ENCODE results near the gene PRR15L.

GRCh38 chr17:47946516-47946915 lies 11.2 kb downstream of the PRR15L start:
- TF ChIP-seq, protein P1, sequence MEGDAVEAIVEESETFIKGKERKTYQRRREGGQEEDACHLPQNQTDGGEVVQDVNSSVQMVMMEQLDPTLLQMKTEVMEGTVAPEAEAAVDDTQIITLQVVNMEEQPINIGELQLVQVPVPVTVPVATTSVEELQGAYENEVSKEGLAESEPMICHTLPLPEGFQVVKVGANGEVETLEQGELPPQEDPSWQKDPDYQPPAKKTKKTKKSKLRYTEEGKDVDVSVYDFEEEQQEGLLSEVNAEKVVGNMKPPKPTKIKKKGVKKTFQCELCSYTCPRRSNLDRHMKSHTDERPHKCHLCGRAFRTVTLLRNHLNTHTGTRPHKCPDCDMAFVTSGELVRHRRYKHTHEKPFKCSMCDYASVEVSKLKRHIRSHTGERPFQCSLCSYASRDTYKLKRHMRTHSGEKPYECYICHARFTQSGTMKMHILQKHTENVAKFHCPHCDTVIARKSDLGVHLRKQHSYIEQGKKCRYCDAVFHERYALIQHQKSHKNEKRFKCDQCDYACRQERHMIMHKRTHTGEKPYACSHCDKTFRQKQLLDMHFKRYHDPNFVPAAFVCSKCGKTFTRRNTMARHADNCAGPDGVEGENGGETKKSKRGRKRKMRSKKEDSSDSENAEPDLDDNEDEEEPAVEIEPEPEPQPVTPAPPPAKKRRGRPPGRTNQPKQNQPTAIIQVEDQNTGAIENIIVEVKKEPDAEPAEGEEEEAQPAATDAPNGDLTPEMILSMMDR (IDR thresholded peaks at IDR 0.05): no peak
- TF ChIP-seq TCF7L2 (IDR thresholded peaks at IDR 0.05; ENCODE audit: low read depth, low read length): no peak

All from Panc1 (cell line).